ENCODE results near the gene FAM53C.

Gene FAM53C

DNA sequence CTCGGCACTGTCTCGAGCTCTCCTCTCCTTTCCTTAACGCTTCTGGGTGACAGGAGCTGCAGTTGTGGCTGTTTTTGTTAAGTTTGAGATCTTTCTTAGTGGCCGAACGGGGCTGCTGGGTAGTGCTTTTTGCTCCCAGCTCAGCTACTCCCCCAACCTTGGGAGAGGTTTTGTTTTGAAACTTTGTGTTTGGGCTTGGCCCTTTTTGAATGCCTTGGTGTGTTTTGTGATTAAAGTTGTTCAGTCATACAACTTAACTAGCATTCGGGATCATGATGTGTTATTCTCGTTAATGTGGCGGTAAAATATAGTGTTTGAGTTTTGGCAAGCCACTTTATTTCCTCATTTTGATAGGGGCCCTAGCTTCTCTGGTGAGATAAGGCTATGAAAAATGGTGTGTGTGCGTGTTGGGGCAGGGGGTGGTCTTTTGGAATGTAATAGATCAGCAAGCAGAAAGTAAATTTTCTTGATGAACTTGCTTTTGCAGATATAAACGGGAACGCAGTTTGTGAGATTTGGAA, 15.6 kb downstream of the FAM53C start:
- ChIA-PET POLR2A (ENCODE audit: low non-redundant PET) (interaction anchor here (1.8 kb wide), 1 partner anchor 22 kb away, joined by 6 read pairs; the partner anchor contains the start of gene CDC25C), CTCF (interaction anchor here (0.6 to 2.9 kb wide), 18 partner anchors 12 to 841 kb away, joined by 3 to 86 read pairs (median 4); partner anchors contain the start of genes FAM53C and REEP2)
- DNase-seq (ENCODE audit: low spot score), result peak; percentile 31
- TF ChIP-seq, protein P1, sequence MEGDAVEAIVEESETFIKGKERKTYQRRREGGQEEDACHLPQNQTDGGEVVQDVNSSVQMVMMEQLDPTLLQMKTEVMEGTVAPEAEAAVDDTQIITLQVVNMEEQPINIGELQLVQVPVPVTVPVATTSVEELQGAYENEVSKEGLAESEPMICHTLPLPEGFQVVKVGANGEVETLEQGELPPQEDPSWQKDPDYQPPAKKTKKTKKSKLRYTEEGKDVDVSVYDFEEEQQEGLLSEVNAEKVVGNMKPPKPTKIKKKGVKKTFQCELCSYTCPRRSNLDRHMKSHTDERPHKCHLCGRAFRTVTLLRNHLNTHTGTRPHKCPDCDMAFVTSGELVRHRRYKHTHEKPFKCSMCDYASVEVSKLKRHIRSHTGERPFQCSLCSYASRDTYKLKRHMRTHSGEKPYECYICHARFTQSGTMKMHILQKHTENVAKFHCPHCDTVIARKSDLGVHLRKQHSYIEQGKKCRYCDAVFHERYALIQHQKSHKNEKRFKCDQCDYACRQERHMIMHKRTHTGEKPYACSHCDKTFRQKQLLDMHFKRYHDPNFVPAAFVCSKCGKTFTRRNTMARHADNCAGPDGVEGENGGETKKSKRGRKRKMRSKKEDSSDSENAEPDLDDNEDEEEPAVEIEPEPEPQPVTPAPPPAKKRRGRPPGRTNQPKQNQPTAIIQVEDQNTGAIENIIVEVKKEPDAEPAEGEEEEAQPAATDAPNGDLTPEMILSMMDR (conservative IDR thresholded peaks at IDR 0.05; ENCODE audit: low read depth), result no peak
- peak overlapping the region; percentile 92 for H3K27ac ChIP-seq

DNA sequence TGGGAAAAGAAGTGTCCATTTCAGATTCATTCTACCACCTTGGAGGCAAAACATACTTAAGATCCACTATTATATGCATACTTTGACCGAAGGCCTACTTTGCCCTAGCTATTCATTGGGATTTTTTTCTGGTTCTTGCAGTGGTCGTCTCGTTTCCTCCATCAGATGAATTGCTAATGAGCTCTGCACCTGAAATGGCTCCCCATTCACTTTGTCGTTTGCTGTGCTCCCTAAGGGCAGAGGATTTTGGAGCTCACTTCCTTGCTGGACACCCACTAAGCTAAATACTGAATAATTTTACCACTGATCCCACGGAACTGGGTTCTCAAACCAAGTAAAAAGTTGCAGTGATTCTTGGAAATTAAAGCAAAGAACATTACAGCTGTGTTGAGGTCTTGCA, 16.3 kb downstream of the FAM53C start:
- POLR2A ChIA-PET (ENCODE audit: low non-redundant PET), result no interaction called here
- DNase-seq (ENCODE audit: low spot score), result no peak
- CTCF ChIA-PET, result interaction anchor here (0.6 to 1.2 kb wide), 3 partner anchors 13 to 840 kb away, joined by 3 to 6 read pairs (median 3); partner anchors contain the start of gene FAM53C
- TF ChIP-seq, protein P1 (conservative IDR thresholded peaks at IDR 0.05; ENCODE audit: low read depth), result no peak
- no peak overlapping the region for H3K27ac ChIP-seq

DNA sequence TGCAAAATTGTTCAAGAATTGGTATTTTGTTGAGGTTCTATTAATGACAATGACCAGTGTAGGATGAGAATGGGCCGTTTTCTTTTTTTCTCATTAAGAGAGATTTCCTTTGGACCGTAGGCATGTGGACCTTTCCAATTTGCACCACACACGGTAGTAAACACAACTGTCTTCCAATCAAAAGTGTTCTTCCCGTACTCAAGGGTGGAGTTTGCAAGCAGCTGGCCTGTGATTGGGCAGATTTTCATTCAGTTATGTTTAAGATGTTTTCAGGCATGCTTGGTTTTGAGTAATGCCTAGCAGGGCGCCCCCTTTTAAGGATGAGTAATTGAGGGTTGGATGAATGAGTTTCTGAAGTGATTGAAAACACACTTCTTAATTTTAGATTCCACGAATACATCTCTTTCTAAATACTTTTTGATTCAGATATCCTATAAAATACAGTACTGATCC, 16.9 kb downstream of the FAM53C start:
- ChIA-PET CTCF (interaction anchor here (0.6 to 1.2 kb wide), 3 partner anchors 13 to 127 kb away, joined by 3 read pairs; partner anchors contain the start of gene FAM53C), POLR2A (ENCODE audit: low non-redundant PET) (interaction anchor here (0.6 kb wide), 1 partner anchor 76 kb away, joined by 3 read pairs; no protein-coding TSS in a partner anchor)
- DNase-seq (ENCODE audit: low spot score), result peak; percentile 93

DNA sequence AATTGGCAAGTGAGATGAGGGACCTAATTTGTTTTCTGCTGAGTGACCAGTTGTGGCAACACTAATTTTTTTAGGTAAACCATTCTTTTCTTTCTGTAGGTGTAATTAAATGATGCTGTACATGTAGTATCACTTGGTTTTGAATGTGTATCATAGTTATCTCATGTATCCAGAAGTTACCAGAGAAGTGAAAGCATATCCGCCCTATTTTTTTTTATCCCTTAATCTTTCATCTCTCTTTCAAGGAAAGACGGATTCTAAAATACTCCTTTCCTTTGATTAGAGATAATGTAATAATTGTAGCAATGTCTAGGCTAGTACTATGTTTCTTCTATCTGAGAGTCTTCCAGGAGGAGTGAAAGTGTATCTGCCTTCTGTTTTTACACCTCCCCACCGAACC, 21.6 kb downstream of the FAM53C start:
- ChIA-PET CTCF (no interaction called here), POLR2A (ENCODE audit: low non-redundant PET) (no interaction called here)
- no peak for DNase-seq (ENCODE audit: low spot score)
- TF ChIP-seq, protein P1 (conservative IDR thresholded peaks at IDR 0.05; ENCODE audit: low read depth), result no peak
- no peak overlapping the region for H3K27ac ChIP-seq

More for the DNA sequence above, 16.9 kb downstream of the FAM53C start:
- no peak overlapping the region for H3K27ac ChIP-seq
- TF ChIP-seq, protein P1 (conservative IDR thresholded peaks at IDR 0.05; ENCODE audit: low read depth), result no peak

DNA sequence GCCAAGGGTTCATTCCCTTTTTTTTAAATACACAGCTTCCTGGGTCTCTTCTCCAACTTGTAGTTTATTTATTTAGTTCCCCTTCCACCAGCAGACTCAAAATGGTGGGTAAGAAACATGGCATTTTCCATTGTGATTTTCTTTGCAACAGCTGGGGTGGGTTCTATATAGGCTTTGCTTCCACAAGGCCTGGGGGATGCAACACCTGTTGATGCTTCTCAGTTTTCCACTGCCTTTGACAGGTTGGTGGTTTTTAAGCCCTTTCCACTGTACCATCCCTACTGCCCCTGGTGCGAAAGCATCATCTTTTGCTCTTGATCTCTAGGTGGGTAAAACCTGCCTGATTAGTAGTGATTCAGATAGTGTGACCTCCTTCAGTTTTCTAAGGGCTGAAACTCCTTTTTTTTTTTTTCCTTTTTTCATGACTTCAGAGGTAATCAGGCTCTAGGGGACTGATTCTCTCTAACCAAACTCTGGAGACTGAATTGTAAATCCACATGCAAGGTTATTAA, 22.9 kb downstream of the FAM53C start:
- POLR2A ChIA-PET (ENCODE audit: low non-redundant PET), result no interaction called here

DNA sequence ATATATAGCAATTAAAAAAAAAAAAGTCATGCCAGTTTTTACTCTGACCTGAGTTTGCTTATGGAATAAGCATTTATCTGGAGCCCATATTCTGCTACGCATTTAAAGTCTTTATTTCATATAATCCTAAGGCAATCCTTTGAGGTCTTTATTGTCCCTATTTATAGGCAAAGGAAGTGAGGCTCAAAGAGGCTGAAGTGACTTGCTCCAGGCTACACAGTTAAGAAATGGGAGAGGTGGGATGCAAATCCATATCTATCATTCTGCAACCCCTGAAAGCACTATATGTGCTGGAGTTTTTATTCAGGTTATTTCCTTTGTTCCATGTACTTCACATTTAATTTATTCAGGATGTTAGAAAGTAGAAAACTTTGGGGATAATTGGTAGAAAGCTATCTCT, 26.5 kb downstream of the FAM53C start:
- no peak for DNase-seq (ENCODE audit: low spot score)
- ChIA-PET POLR2A (ENCODE audit: low non-redundant PET) (no interaction called here), CTCF (interaction anchor here (2.4 kb wide), 1 partner anchor 12 kb away, joined by 9 read pairs; the partner anchor contains the start of gene KDM3B)
- TF ChIP-seq, protein P1 (conservative IDR thresholded peaks at IDR 0.05; ENCODE audit: low read depth), result no peak
- no peak overlapping the region for H3K27ac ChIP-seq

More for the DNA sequence above, 22.9 kb downstream of the FAM53C start:
- no peak for DNase-seq (ENCODE audit: low spot score)
- TF ChIP-seq, protein P1 (conservative IDR thresholded peaks at IDR 0.05; ENCODE audit: low read depth), result no peak
- H3K27ac ChIP-seq, result no peak overlapping the region
- CTCF ChIA-PET, result interaction anchor here (2.5 kb wide), 1 partner anchor 9 kb away, joined by 7 read pairs; the partner anchor contains the start of gene KDM3B

Data from RWPE1 (cell line).